HepG2 (cell line): Measurements from ENCODE around the gene NEUROD6. TPM values are rescaled to one million over a fixed set of nuclear protein-coding genes. Genes with fewer than 3 reads are reported as not detected.

Source experiments
- ATAC-seq: fragments of 200-7000 bp; cut with Tn5 transposase; 3 replicates; pipeline ENCODE4 v1.9.1; 2020; ENCODE audit warnings: mild to moderate bottlenecking, moderate library complexity
- BruUV-seq: library from RNA; stranded (reverse); fragments of 400-500 nt; replicated peaks from 2 replicates; lab custom pipeline; 2021; lab: Mats Ljungman, UMichigan
- CTCF ChIA-PET: fragments of 300-600 bp; formaldehyde crosslinking; extraction: SDS; loops from one replicate; lab custom pipeline; 2021; ENCODE audit warnings: low total read pairs, inconsistent platforms, low intra/inter-chr PET ratio; lab: Yijun Ruan, JAX
- POLR2A ChIA-PET: fragments of 350-600 bp; sonication (Branson Sonifier 250); formaldehyde crosslinking; loops from one replicate; lab custom pipeline; 2020; ENCODE audit warnings: antibody characterized with exemption, inconsistent platforms; lab: Yijun Ruan, JAX
- DNase-seq: peaks from one replicate; pipeline ENCODE4 v3.0.0-alpha.2; 2015; ENCODE audit warnings: low spot score
- FAIRE-seq: peaks from 3 replicates; lab custom pipeline; 2011; peaks lifted over from hg19 to GRCh38; lab: Jason Lieb, UNC
- H2AFZ ChIP-seq: one replicate; pipeline ENCODE4 v1.6.1; 2011; ENCODE audit warnings: low read length, inconsistent platforms
- H3K27ac ChIP-seq: fragments of 300-600 bp; 3 replicates; pipeline ENCODE4 v1.8.0; 2011; ENCODE audit warnings: mixed run types, mild to moderate bottlenecking, mixed read lengths, low read length, inconsistent platforms; ENCODE audit not compliant: insufficient read depth; ENCODE audit errors: extremely low read length
- H3K27me3 ChIP-seq, 2 experiments: fragments of 200-600 bp in 1 of 2; 2 replicates in 1 of 2; 3 replicates in 1 of 2; pipeline versions ENCODE4 v1.6.0 to v1.8.0; 2011; ENCODE audit warnings: low read length in 2 of 2, mild to moderate bottlenecking in 2 of 2, moderate library complexity in 2 of 2, inconsistent platforms in 1 of 2; ENCODE audit not compliant: insufficient read depth in 2 of 2, control insufficient read depth in 1 of 2
- H3K36me3 ChIP-seq, 2 experiments: fragments of 200-600 bp in 1 of 2; replicated peaks in 1 of 2; 2 replicates in 1 of 2; 3 replicates in 1 of 2; pipeline versions ENCODE4 v1.5.1 to v1.8.0; 2011; ENCODE audit warnings: low read length in 2 of 2, inconsistent platforms in 1 of 2; ENCODE audit not compliant: insufficient read depth in 2 of 2, control insufficient read depth in 1 of 2
- H3K4me1 ChIP-seq: 2 replicates; pipeline ENCODE4 v1.5.1; 2012; ENCODE audit warnings: low read length, inconsistent platforms; ENCODE audit not compliant: insufficient read depth
- H3K4me2 ChIP-seq: 2 replicates; pipeline ENCODE4 v1.6.0; 2011; ENCODE audit warnings: low read depth, low read length, inconsistent platforms
- H3K4me3 ChIP-seq, 3 experiments: fragments of 200-600 bp in 1 of 3; sonication (generic), shearing (Covaris generic) in 1 of 3; replicated peaks in 1 of 3; 2 replicates each; pipeline ENCODE4 v1.5.1; 2011 to 2016; ENCODE audit warnings: low read length in 3 of 3, inconsistent platforms in 2 of 3, low read depth in 2 of 3, mild to moderate bottlenecking in 2 of 3, control low read depth in 1 of 3, mixed read lengths in 1 of 3; ENCODE audit not compliant: insufficient read depth in 1 of 3
- H3K79me2 ChIP-seq: one replicate; pipeline ENCODE4 v1.6.1; 2011; ENCODE audit warnings: low read length, inconsistent platforms; ENCODE audit not compliant: insufficient read depth
- H3K9ac ChIP-seq: 2 replicates; pipeline ENCODE4 v1.6.0; 2011; ENCODE audit warnings: mild to moderate bottlenecking, low read depth, low read length, inconsistent platforms; ENCODE audit not compliant: insufficient read depth
- H3K9me3 ChIP-seq: 2 replicates; pipeline ENCODE4 v1.5.1; 2012; ENCODE audit warnings: mild to moderate bottlenecking, low read length
- H4K20me1 ChIP-seq: 2 replicates; pipeline ENCODE4 v1.6.0; 2011; ENCODE audit warnings: inconsistent platforms, mild to moderate bottlenecking, low read length, moderate library complexity; ENCODE audit not compliant: insufficient read depth
- NBN ChIP-seq: fragments of 450-650 bp; conservative IDR thresholded peaks from 2 replicates; pipeline ENCODE4 v1.6.1; 2017
- PCBP1 ChIP-seq: fragments of 200-400 bp; formaldehyde crosslinking; IDR thresholded peaks from 2 replicates; pipeline ENCODE4 v1.6.1; 2017; ENCODE audit warnings: mild to moderate bottlenecking, low read depth, low read length, borderline replicate concordance
- THYN1 ChIP-seq: sonication (generic); formaldehyde crosslinking; IDR thresholded peaks from 2 replicates; pipeline ENCODE4 v1.8.1; 2023; ENCODE audit warnings: low read depth, mild to moderate bottlenecking, moderate library complexity, missing genetic modification reagents, borderline replicate concordance
- U2AF1 ChIP-seq: fragments of 200-400 bp; formaldehyde crosslinking; optimal IDR thresholded peaks from 2 replicates; pipeline ENCODE3; 2017; ENCODE audit warnings: mild to moderate bottlenecking, low read depth, low read length
- ZBTB26 ChIP-seq: IDR thresholded peaks from 2 replicates; pipeline ENCODE4 v1.6.1; 2016; ENCODE audit warnings: missing compliant biosample characterization, missing genetic modification reagents, borderline replicate concordance
- ZFP62 ChIP-seq: sonication (generic); formaldehyde crosslinking; IDR thresholded peaks from 2 replicates; pipeline ENCODE4 v1.4.0; 2020; ENCODE audit warnings: missing genetic modification reagents
- ZMAT3 ChIP-seq: sonication (generic); formaldehyde crosslinking; conservative IDR thresholded peaks from 2 replicates; pipeline ENCODE4 v1.7.0; 2021; ENCODE audit warnings: missing genetic modification reagents
- ZNF766 ChIP-seq: sonication (generic); formaldehyde crosslinking; IDR thresholded peaks from 2 replicates; pipeline ENCODE4 v1.5.0; 2020; ENCODE audit warnings: missing genetic modification reagents, borderline replicate concordance
- ZSCAN31 ChIP-seq: sonication (generic); formaldehyde crosslinking; IDR thresholded peaks from 2 replicates; pipeline ENCODE4 v1.5.0; 2020; ENCODE audit warnings: low read depth, mild to moderate bottlenecking, missing genetic modification reagents
- WGBS: methylation state at CpG from one replicate; pipeline ENCODE4 v1.1.6; 2017; ENCODE audit warnings: low lambda C conversion rate; 5-methylcytosine and 5-hydroxymethylcytosine counted together
- in situ Hi-C: cut with HindIII; loops from 2 replicates; pipeline ENCODE4 v1.10.0; 2017; ENCODE audit warnings: low pct_unique_long_range_greater_than_20kb; ENCODE audit not compliant: extremely low pct_ligation_motif_present
- intact Hi-C: fragments of 100-400 bp; cut with micrococcal nuclease; formaldehyde crosslinking; loops from one replicate; pipeline ENCODE4 v1.10.0; 2022; ENCODE audit not compliant: unreplicated experiment
- polyA plus RNA-seq, 8 experiments: library from polyadenylated mRNA; depleted of rRNA in 3 of 8; stranded (reverse) in 7 of 8; unstranded in 1 of 8; fragments of >200 nt; fragmentation: Illumina TruSeq in 4 of 8; extraction: Trizol in 4 of 8; gene quantifications; 2 replicates each; pipeline versions ENCODE4 v1.2.1 to v1.2.3, GENCODE V29; 2011 to 2016; ENCODE audit warnings: low read depth in 4 of 8, missing spikeins in 1 of 8, mixed read lengths in 1 of 8; ENCODE audit not compliant: insufficient read depth in 1 of 8
- total RNA-seq, 5 experiments: library from RNA; depleted of rRNA; stranded (reverse); fragments of >200 nt; fragmentation: Illumina TruSeq; extraction: Trizol; gene quantifications; 2 replicates each; pipeline ENCODE4 v1.2.3, GENCODE V29; 2016; ENCODE audit warnings: low read depth in 1 of 5

The NEUROD6 gene
- total and polyA plus RNA-seq, 2 of the 13 experiments (the other 11 are each of a cell fraction or from before 2014, with no cell fraction given) = not detected

- no peak overlapping the region for H3K4me2 ChIP-seq
- H3K9ac ChIP-seq = no peak overlapping the region
- no peak overlapping the region for H3K27ac ChIP-seq
- 0 out of 2 replicates have a peak, but pooled peaks cover 5% of the 10 kb centered on the region for H3K4me1 ChIP-seq
- no peaks in the 10 kb centered on the region for H3K27me3 ChIP-seq
- DNase-seq = no peak
- no peak for TF ChIP-seq ZFP62 (CRISPR knock-in tag)
- no peak for TF ChIP-seq U2AF1
- TF ChIP-seq ZMAT3 (CRISPR knock-in tag) = no peak
- TF ChIP-seq NBN = no peak
- TF ChIP-seq ZBTB26 (CRISPR knock-in tag) = no peak
- TF ChIP-seq THYN1 (CRISPR knock-in tag) = no peak
- TF ChIP-seq ZNF766 (CRISPR knock-in tag) = no peak
- TF ChIP-seq ZSCAN31 (CRISPR knock-in tag) = no peak
- TF ChIP-seq PCBP1 = no peak
- ATAC-seq = no peak
- H3K4me3 ChIP-seq = no peak overlapping the region
- in situ Hi-C loops (no loop called here), intact Hi-C loops (no loop called here)
- WGBS = 2% methylated on average over 1 of the region's 1 CpG
- no peak overlapping the region for H2AFZ ChIP-seq
- no TSS peak for BruUV-seq
- no peaks in the 10 kb centered on the region for H3K36me3 ChIP-seq
- H3K79me2 ChIP-seq = no peaks in the 10 kb centered on the region
- FAIRE-seq = no peak
- H4K20me1 ChIP-seq = no peaks in the 10 kb centered on the region
- POLR2A ChIA-PET = no interaction called here
- H3K9me3 ChIP-seq = no peaks in the 10 kb centered on the region
- CTCF ChIA-PET = no interaction called here
Measured at GRCh38 chr7:31315758-31316157, 24.8 kb downstream of the NEUROD6 start.
